T47D (cell line): Measurements from ENCODE around the gene SGO1.
"Not testable (repeated sequence)": the region's sequence is repeated elsewhere in the genome, so short reads cannot be mapped to it uniquely, and the experiment has no call there.

Experiments used
- DNase-seq, 2 experiments: peaks; one replicate each; pipeline versions ENCODE4 v3.0.0 to v3.0.0-alpha.2; 2011 to 2012; ENCODE audit warnings: low read depth in 1 of 2, low spot score in 1 of 2
- JUND ChIP-seq: IDR thresholded peaks from 2 replicates; pipeline ENCODE4 v1.6.1; 2012; ENCODE audit warnings: low read depth
- in situ Hi-C: cut with HindIII; loops from 2 replicates; pipeline ENCODE4 v1.10.0; 2016; ENCODE audit warnings: low sequenced_read_pairs, low pct_unique_long_range_greater_than_20kb

SGO1 gene

DNA sequence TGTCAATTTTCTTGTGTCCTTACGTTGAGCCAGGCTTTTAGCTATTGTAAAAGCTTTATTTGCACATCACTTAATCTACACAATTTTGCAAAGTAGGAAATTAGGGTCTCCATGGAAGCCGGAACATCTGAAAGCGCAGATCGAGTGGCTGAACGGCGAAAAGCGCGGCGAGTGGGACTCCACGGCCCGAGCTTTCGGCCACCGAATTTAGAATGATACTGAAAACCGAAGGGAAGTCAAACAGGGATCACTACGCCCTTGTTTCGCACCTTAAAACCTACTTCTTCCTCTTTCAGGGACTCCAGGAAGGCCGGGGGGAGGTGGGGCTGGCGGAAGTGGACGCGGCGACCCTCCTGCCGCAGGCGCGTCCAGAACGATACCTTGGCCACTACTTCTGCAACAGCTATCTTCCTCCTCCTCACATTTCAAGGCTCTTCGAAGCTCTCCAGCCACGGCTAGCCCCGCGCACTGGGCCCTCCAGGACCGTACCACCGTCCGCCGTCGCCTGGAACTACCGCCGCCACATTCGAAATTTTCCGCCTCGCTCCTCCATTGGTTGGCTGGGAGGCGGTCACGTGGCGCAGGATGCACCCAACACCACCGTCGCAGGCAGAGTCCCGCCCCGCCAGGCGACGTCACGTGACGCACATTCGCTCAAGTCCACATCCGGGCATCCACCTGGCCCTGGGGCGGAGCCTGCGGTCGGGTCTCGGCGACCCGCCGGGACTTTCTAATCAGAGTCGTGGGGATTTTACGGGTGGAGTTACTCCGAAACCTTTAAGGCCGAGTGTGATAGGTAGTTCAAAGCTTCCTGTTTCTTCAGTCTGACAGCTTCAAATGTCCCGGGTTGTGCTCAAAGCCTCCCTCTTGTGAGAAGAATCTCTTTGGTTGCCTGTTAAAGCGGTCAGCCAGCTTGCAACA is at the start of gene SGO1:
SGO1 (minus strand) TSS at position 528 of the 921 bp plus-strand sequence. CDS start 2,179 bp downstream, outside the sequence.
- in situ Hi-C loops = no loop called here

DNA sequence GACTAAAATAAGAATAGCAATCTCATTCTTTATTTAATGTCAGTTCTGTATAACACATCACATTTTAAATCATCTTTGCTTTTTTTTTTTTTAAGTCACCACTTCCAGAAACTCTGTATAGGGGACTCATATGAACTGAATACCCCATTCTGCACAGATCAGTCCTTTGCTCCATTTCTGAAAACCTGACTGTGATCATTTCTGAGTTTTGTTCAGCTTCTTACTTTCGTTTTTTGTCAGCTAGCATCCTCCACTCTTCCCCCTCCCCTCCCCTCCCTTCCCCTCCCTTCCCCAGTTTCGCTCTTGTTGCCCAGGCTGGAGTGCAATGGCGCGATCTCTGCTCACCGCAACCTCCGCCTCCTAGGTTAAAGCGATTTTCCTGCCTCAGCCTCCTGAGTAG is 49.8 kb upstream of the SGO1 start:
- DNase-seq = no peak
- no peak for TF ChIP-seq JUND
- in situ Hi-C loops = no loop called here

More for the DNA sequence above, at the start of gene SGO1:
- peak; percentile 89 to 98 for DNase-seq
- TF ChIP-seq JUND = no peak

DNA sequence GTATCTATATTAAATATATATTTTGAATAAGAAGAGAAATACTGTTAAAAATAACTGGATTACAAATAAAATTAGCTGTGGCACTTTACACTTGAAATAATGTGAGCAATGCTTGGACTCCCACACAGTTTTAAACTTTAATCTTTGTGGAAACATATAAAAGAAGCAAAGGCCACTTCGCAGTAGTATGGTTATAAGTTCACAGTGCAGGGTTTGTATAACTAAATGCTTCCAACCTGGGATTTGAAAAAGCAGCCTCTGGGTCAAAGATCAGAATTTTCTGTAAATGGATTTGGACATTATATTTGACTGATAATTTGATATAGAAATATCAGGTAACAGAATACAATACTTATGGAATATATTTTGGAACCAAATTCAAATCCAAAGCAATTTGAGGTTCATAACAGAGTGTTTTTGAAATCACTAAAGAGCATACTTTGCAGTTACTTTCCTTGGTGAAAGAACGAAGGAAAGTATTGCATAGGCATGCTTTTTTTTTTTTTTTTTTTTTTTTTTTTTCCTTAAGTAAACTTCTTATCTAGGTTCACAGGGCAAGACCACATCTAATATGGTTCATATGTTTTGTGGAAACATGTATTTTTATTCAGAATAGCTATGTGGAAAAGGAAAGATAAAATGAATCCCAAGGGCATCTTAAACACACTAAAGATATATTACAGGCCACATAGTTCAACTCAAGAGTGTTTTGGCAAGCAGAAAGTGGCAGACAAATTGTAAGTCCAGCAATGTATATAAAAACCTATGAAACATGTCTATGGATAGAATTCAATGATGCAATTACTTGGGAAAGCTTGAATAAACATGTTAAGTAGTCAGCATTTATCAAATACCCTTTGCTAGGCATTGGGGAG is 47.1 kb upstream of the SGO1 start:
- no peak for DNase-seq
- in situ Hi-C loops = no loop called here

DNA sequence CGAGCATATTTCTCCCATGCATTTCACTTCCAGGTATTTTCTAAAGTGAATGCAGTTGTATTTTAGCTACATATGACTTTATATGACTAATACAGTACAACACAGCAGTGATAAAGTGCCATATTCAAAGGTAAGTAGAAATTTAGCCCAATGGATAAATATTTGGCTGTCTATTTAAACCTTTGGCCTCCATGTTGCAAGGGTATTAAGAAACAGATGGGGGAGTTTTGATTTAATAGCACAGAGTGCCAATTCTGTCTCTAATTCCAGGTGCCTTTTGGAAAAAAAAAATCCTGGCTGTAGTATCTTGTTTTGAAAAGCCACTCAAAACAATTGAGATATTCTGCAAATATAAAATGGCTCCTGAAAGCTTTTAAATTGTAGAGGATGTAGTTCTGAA is 44.9 kb upstream of the SGO1 start:
- in situ Hi-C loops = no loop called here
- TF ChIP-seq JUND = no peak
- DNase-seq = no peak

More for the DNA sequence above, 47.1 kb upstream of the SGO1 start:
- TF ChIP-seq JUND = no peak

DNA sequence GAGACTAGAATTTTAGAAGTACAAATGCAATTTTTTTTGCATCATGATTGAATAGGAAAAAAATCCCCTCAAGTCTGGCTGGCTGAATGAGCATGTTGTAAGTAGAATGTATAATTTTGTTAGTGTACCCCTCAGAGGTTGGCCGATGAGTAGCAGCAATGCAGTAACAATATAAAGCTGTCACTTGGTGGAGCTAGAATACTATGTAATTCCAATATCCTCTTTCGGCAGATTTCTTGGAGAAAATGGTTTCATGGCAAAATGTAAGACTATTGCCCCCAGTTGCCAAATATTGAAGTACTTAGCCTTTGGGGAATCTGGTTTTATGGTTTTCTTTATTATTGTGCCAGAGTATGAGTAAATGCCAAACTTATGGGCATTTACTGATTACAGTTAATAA is 39.8 kb upstream of the SGO1 start:
- peak; percentile 7 to 62 for DNase-seq
- no peak for TF ChIP-seq JUND
- in situ Hi-C loops = no loop called here

DNA sequence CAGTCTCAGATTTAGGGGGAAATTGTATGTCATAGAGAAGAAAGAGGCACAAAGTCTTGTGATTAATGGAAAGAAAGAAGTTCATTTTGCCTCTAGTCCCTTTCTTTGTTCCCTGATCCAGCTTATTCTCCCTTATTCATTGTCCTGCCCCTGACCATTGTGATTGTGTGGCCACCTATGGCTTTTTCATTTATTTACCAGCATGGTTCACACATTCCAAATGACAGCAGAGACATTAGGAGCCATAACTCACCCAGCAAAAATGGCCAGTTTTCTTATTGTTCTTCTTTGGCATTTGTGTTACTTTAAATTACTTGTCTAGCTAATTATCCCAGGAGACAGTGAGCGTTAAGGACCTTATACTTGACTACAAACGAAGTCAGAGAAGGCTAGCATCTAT is 36.3 kb upstream of the SGO1 start:
- no peak for DNase-seq
- in situ Hi-C loops = no loop called here
- TF ChIP-seq JUND = no peak

DNA sequence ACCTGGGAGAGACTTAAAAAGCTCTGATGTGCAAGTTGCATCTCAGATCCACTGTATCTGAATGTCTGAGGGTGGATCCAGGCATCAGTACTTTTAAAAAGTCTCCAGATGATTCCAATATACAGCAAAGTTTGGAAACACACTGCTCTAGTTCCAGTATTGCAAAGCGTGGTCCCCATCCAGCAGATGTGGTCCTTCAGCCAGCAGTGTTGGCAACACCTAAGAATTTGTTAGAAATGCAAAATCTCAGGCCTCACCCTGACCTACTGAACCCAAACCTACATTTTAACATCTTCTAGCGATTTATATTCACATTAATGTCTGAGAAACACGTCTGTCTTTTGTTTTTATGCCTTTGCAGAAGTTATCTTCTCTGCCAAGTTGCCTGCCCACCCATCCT is 32.2 kb upstream of the SGO1 start:
- TF ChIP-seq JUND = no peak
- in situ Hi-C loops = no loop called here
- no peak for DNase-seq

DNA sequence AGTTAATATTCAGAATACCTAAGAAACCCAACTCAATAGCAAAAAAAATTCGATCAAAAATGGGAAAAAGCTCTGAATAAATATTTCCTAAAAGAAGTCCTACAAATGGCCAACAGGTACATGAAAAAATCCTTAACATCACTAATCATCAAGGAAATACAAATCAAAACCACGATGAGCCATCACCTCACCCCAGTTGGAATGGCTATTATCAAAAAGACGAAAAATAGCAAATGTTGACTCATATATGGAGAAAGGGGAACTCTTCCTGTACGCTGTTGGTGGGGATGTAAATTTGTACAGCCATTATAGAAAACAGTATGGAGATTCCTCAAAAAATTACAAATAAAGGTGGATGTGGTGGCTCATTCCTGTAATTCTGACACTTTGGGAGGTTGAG is 29.6 kb upstream of the SGO1 start:
- no peak for DNase-seq
- in situ Hi-C loops = no loop called here

DNA sequence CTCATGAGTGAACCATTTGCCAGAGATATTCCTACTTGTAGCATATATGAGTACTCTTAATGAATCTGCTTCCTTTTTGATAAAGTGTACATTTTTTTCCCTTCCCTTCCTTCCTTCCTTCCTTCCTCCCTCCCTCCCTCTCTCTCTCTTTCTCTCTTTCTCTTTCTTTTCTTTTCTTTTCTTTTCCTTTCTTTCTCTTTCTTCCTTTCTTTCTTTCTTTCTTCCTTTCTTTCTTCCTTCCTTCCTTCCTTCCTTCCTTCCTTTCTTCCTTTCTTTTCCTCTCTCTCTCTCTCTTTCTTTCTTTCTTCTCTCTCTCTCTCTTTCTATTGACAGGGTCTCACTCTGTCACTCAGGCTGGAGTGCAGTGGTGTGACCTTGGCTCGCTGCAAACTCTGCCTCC is 27.5 kb upstream of the SGO1 start:
- DNase-seq, in situ Hi-C loops: not testable (repeated sequence)

More for the DNA sequence above, 29.6 kb upstream of the SGO1 start:
- TF ChIP-seq JUND = no peak

DNA sequence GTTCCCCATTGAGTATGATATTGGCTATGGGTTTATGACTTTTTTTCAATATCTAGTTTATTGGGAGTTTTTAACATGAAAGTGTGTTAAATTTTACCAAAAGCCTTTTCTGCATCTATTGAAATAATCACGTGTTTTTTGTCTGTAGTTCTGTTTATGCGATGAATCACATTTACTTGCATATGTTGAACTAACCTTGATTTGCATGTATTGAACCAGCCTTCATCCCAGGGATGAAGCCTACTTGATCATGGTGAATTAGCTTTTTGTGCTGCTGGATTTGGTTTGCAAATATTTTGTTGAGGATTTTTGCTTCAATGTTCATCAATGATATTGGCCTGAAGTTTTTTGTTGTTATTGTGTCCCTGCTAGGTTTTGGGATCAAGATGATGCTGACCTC is 21.9 kb upstream of the SGO1 start:
- in situ Hi-C loops, DNase-seq: not testable (repeated sequence)

DNA sequence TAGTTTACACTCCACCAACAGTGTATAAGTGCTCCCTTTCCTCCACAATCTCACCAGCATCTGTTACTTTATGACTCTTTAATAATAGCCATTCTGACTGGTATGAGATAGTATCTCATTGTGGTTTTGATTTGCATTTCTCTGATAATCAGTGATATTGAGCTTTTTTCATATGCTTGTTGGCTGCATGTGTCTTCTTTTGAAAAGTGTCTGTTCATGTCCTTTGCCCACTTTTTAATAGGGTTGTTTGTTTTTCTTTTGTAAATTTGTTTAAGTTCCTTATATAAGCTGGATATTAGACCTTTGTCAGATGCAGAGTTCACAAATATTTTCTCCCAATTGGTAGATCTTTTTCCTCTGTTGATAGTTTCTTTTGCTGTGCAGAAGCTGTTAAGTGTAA is 19.9 kb upstream of the SGO1 start:
- in situ Hi-C loops, DNase-seq: not testable (repeated sequence)

DNA sequence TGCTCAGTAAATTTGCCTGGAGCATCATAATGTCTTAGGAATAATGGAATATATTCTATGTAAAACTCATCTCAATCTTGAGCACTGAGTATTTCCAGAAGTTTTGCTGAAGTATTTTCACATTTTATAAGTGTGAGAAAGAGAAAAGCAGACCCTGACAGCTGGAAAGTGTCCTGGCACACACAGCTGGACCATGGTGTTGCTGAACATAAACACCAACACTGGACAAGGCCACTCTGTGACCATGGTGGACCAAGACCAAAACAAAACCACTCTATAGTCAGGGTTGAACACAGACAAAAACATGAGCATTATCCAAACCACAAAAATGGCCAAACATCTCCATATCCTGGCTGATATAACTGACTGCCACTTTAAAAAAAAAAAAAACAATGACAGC is 15.1 kb upstream of the SGO1 start:
- in situ Hi-C loops = no loop called here
- no peak for TF ChIP-seq JUND

DNA sequence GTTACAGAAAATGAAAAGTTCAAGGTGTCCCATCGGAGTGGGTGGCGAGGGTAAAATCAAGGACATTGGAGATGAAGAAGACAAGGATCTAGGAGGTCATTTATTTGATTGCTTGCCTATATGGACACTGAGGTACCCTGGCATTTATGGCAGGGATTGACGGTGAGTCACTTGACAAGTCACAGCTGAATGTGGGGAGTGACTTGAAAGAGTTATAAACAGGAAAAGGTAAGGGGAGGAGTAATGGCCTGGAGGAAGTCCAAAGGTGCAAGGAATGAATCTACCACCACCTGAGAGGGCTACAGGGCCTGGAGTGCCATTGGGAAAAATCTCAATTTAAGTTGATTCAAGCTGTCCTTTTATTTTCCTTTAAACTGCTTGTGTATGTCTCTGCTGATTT is 11.8 kb upstream of the SGO1 start:
- in situ Hi-C loops = no loop called here
- no peak for TF ChIP-seq JUND
- DNase-seq = no peak

More for the DNA sequence above, 15.1 kb upstream of the SGO1 start:
- no peak for DNase-seq
